ENCODE results near the gene EEF1A1.
"Not testable (repeated sequence)": the region's sequence is repeated elsewhere in the genome, so short reads cannot be mapped to it uniquely, and the experiment has no call there.

DNA sequence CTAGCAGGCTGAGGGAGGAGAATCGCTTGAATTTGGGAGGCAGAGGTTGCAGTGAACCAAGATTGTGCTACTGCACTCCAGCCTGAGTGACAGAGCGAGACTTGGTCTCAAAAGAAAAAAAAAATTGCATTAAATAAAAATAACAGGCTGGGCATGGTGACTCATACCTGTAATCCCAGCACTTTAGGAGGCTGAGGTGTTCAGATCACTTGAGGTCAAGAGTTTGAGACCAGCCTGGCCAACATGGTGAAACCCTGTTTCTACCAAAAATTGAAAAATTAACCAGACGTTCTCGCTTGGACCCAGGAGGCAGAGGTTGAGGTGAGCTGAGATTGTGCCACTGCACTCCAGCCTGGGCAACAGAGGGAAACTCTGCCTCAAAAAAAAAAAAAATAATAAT lies 30.3 kb upstream of the EEF1A1 start:
- not testable (repeated sequence) for TF ChIP-seq POLR2AphosphoS5 (IDR thresholded peaks at IDR 0.05; ENCODE audit: low read depth, low read length); POLR2A (IDR thresholded peaks at IDR 0.05; ENCODE audit: low read depth, low read length); TAF1 (IDR thresholded peaks at IDR 0.05; ENCODE audit: borderline replicate concordance, low read depth, low read length)
